HUES64 (cell line): ENCODE results near the gene NACC2.

Source experiments
- H3K27ac ChIP-seq: 2 replicates; pipeline ENCODE4 v1.7.0; 2013; ENCODE audit warnings: low read depth, low read length, inconsistent platforms
- H3K27me3 ChIP-seq: 2 replicates; pipeline ENCODE4 v1.6.1; 2013; ENCODE audit warnings: mild to moderate bottlenecking, low read length; ENCODE audit not compliant: insufficient read depth
- H3K36me3 ChIP-seq: 2 replicates; pipeline ENCODE4 v1.6.1; 2013; ENCODE audit warnings: mild to moderate bottlenecking, low read length; ENCODE audit not compliant: insufficient read depth
- H3K4me1 ChIP-seq: 2 replicates; pipeline ENCODE4 v1.6.1; 2013; ENCODE audit warnings: mild to moderate bottlenecking, low read length, moderate library complexity; ENCODE audit not compliant: insufficient read depth
- H3K4me3 ChIP-seq: 2 replicates; pipeline ENCODE4 v1.5.1; 2013; ENCODE audit warnings: mild to moderate bottlenecking, low read length, moderate library complexity
- H3K9ac ChIP-seq: 2 replicates; pipeline ENCODE4 v1.6.1; 2013; ENCODE audit warnings: mild to moderate bottlenecking, low read depth, low read length
- H3K9me3 ChIP-seq: 2 replicates; pipeline ENCODE4 v1.6.1; 2013; ENCODE audit warnings: low read depth, low read length; ENCODE audit not compliant: insufficient read depth
- WGBS: fragments of 150-250, 120-280 bp; methylation state at CpG from one replicate; pipeline ENCODE4 v1.1.7; 2013; ENCODE audit warnings: missing lambda C conversion rate; 5-methylcytosine and 5-hydroxymethylcytosine counted together

NACC2 gene

GRCh38 chr9:136002881-136003280, 92.2 kb downstream of the NACC2 start:
- 87% methylated on average over 10 of the region's 10 CpGs for WGBS

GRCh38 chr9:136002215-136002614, 92.9 kb downstream of the NACC2 start:
- Histone ChIP-seq H3K9me3 (no peaks in the 10 kb centered on the region), H3K27me3 (no peaks in the 10 kb centered on the region), H3K27ac (no peak overlapping the region), H3K4me1 (peaks cover 32% of the 10 kb centered on the region), H3K4me3 (no peak overlapping the region), H3K36me3 (no peaks in the 10 kb centered on the region), H3K9ac (no peak overlapping the region)
- WGBS: 97% methylated on average over 11 of the region's 11 CpGs

More at GRCh38 chr9:136002881-136003280, 92.2 kb downstream of the NACC2 start:
- no peak overlapping the region for H3K27ac ChIP-seq
- no peaks in the 10 kb centered on the region for H3K36me3 ChIP-seq
- no peak overlapping the region for H3K9ac ChIP-seq
- peaks cover 38% of the 10 kb centered on the region for H3K4me1 ChIP-seq
- no peaks in the 10 kb centered on the region for H3K9me3 ChIP-seq
- H3K4me3 ChIP-seq: no peak overlapping the region
- no peaks in the 10 kb centered on the region for H3K27me3 ChIP-seq

DNA sequence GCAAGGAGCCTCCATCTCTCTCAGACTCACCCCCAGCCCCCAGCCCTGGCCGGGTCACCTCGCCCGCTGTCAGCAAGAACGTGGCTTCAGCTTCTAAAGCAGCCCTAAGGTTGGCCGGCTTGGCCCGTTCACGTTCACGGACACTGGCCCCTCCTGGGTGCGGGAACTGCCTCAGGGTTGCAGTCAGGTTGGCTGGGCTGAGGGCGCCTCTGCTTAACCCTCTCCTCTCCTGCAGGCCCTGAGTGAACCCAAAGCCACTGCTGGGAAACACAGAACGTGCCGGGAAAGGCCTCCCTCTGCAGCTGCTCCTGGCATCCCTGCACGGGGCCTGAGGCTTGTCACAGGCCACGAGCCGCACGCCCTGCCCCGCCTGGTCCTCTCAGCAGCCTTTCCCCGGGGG, 93.9 kb downstream of the NACC2 start:
- Histone ChIP-seq H3K36me3 (no peaks in the 10 kb centered on the region), H3K4me3 (no peak overlapping the region), H3K4me1 (peaks cover 23% of the 10 kb centered on the region), H3K9me3 (no peaks in the 10 kb centered on the region), H3K9ac (no peak overlapping the region), H3K27ac (no peak overlapping the region), H3K27me3 (no peaks in the 10 kb centered on the region)
- 50% methylated on average over 18 of the region's 18 CpGs for WGBS

DNA sequence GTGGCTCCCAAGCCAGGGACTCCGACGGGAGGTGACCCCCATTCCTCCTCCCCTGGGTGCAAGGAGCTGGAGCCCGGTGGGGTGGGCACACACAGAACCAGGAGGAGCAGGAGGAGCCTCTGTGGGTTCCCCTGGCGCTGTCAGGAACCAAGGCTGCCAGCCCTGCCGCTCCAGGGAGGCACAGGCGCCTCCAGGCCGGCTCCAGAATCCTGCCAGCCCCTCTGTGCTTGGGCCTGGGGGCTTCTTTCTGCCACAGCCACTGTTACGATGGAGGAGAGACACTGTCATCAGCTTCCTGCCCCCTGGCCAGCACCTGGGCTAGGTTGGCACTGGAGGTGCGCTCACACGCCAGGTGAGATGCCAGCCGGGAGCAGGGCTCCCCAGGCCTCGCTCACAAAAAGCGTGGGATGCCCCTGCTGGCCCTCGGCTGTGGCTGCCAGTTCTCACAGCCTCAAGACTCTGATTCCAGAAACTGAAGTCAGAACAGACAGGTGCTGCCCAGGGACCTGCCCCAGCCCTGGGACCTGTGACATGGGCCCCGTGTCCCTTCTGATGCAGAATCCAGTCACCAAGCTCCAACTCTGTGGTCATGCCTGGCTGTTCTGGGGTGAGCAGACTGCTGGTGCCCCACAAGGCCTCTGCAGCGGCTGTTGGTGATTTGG, 96.5 kb downstream of the NACC2 start:
- 88% methylated on average over 16 of the region's 16 CpGs for WGBS
- peaks cover 9% of the 10 kb centered on the region for H3K4me1 ChIP-seq
- H3K9ac ChIP-seq: no peak overlapping the region
- no peak overlapping the region for H3K4me3 ChIP-seq
- H3K27me3 ChIP-seq: no peaks in the 10 kb centered on the region
- no peaks in the 10 kb centered on the region for H3K9me3 ChIP-seq
- no peaks in the 10 kb centered on the region for H3K36me3 ChIP-seq
- H3K27ac ChIP-seq: no peak overlapping the region

- Histone ChIP-seq H3K4me1 (peaks cover 13% of the 10 kb centered on the region), H3K4me3 (no peak overlapping the region), H3K27ac (no peak overlapping the region), H3K9ac (no peak overlapping the region), H3K27me3 (no peaks in the 10 kb centered on the region), H3K9me3 (no peaks in the 10 kb centered on the region), H3K36me3 (no peaks in the 10 kb centered on the region)
- WGBS: 84% methylated on average over 10 of the region's 10 CpGs
Measured at GRCh38 chr9:135998016-135998380, 97.1 kb downstream of the NACC2 start.

- H3K4me1 ChIP-seq: peaks cover 20% of the 10 kb centered on the region
Measured at GRCh38 chr9:135997090-135998015, 97.7 kb downstream of the NACC2 start.

DNA sequence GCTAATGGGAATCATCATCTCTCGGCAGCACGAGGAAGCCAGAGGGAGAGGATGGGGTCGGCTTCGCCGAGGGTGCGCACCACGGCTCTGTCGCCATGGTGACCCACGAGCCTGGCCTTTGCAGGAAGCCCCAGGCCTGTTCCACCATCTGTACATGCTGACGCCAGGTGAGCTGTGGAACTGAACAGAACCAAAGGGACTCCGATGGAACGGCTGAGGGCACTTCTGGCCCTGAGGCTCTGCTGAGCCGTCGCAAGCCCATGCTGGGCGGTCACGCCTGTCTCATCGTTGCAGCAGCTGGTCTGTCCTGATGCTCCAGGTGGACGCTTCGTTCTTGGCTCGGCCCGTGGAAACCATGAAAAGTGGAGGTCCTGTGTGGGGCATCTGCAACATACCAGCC, 99.3 kb downstream of the NACC2 start:
- H3K9ac ChIP-seq: no peak overlapping the region
- H3K4me3 ChIP-seq: no peak overlapping the region
- 93% methylated on average over 21 of the region's 21 CpGs for whole genome bisulfite sequencing
- no peaks in the 10 kb centered on the region for H3K27me3 ChIP-seq
- no peak overlapping the region for H3K27ac ChIP-seq
- peaks cover 27% of the 10 kb centered on the region for H3K4me1 ChIP-seq
- no peaks in the 10 kb centered on the region for H3K9me3 ChIP-seq
- no peaks in the 10 kb centered on the region for H3K36me3 ChIP-seq

More at GRCh38 chr9:135997090-135998015, 97.7 kb downstream of the NACC2 start:
- no peak overlapping the region for H3K4me3 ChIP-seq
- H3K27ac ChIP-seq: no peak overlapping the region
- no peak overlapping the region for H3K9ac ChIP-seq
- no peaks in the 10 kb centered on the region for H3K27me3 ChIP-seq
- 91% methylated on average over 34 of the region's 34 CpGs for WGBS
- H3K36me3 ChIP-seq: no peaks in the 10 kb centered on the region
- no peaks in the 10 kb centered on the region for H3K9me3 ChIP-seq

DNA sequence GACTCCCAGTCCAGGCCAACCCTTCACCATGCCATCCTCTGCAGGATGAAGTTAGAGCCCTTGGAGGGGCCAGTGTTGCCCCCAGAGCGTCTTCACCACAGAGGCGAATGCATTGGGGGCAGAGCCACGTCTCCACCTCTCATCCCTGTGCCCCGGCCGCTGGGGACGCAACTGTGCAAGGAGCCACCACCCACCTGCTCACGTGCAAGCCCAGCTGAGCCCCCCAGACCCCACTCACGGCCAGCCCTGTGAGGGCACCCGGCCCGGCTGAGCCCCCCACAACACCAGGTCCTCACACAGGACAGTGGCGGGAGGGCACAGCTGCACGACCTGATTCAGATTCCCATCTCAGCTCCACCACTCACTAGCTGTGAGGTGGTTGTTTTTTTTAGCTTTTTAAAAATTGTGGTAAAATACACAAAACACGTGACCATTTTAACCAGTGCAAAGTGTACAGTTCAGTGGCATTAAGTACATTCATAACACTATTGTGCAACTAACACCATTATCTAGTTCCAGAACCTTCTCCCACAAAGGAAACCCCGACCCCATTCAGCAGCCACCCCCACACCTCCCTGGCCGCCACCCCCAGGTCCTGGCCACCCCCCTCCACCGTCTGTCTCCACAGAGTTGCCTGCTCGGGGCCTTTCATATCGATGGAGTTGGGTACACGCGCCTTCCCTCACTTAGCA, 100.4 kb downstream of the NACC2 start:
- H3K27ac ChIP-seq: no peak overlapping the region

GRCh38 chr9:135993765-135994500, 101.2 kb downstream of the NACC2 start:
- no peaks in the 10 kb centered on the region for H3K27me3 ChIP-seq
- H3K4me3 ChIP-seq: no peak overlapping the region
- no peak overlapping the region for H3K9ac ChIP-seq
- no peaks in the 10 kb centered on the region for H3K36me3 ChIP-seq
- no peaks in the 10 kb centered on the region for H3K9me3 ChIP-seq
- H3K27ac ChIP-seq: no peak overlapping the region
- WGBS: 70% methylated on average over 27 of the region's 27 CpGs
- H3K4me1 ChIP-seq: peaks cover 27% of the 10 kb centered on the region

More for the DNA sequence above, 100.4 kb downstream of the NACC2 start:
- 88% methylated on average over 19 of the region's 20 CpGs for WGBS
- no peaks in the 10 kb centered on the region for H3K9me3 ChIP-seq
- H3K27me3 ChIP-seq: no peaks in the 10 kb centered on the region
- no peak overlapping the region for H3K9ac ChIP-seq
- no peaks in the 10 kb centered on the region for H3K36me3 ChIP-seq
- H3K4me1 ChIP-seq: peaks cover 27% of the 10 kb centered on the region
- H3K4me3 ChIP-seq: no peak overlapping the region

DNA sequence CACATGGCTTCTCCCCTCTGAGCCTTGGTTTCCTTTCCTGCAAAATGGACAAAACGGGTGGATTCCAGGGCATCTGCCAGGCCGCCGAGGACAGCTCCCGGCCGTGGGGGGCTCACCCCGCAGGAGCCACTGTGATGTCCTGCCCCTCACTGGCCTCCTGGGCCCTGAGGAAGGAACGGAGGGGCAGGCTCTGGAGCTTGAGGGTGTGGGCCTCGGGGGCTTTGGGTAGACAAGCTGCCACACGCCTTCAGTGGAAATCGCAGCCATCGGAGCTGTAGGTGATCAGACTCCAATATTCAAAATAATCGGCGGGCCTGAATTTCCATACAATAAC, 101.7 kb downstream of the NACC2 start:
- peaks cover 27% of the 10 kb centered on the region for H3K4me1 ChIP-seq
- peak overlapping the region; percentile 44 for H3K27ac ChIP-seq
- H3K4me3 ChIP-seq: peak overlapping the region; percentile 43; the same call in 1 of the 2 replicates
- H3K36me3 ChIP-seq: no peaks in the 10 kb centered on the region
- H3K27me3 ChIP-seq: no peaks in the 10 kb centered on the region
- no peaks in the 10 kb centered on the region for H3K9me3 ChIP-seq
- H3K9ac ChIP-seq: peak overlapping the region; percentile 37
- 58% methylated on average over 11 of the region's 13 CpGs for WGBS
